ENCODE measurements around the gene NECTIN2.

NECTIN2 gene

DNA sequence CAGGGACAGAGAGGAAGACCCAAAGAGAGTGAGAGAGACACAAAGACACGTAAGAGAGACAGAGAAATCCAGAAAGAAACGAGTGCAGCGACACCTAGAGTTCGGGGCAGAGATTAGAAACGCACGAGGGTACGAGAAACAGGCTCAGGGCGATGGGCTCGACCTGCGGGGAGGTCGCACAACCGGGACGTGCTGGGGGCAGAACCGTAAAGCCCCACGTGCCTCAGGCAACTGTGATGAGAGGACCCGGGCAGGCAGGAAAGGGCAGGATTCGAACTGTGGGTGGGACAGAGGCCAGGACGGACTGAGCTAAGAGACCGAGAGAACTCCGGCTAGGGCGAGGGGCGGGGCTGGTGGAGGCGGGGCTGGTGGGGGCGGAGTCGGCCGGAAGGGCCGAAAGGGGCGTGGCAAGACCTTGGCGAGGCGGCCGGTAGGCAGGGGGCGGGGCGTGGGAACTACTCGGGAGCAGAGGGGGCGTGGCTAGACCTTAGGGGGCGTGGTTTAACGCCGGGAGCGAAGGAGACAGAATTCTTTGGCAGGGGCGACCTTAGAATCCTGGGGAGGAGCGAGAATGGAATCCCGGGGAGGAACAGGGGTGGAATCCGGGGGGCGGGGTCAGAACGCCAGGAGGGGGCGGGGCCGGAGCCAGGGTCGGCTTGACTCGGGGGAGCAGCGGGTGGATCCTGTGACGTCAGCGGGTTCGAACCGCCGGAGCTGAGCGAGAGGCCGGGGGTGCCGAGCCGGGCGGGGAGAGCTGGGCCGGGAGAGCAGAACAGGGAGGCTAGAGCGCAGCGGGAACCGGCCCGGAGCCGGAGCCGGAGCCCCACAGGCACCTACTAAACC, at the start of gene NECTIN2:
Gene NECTIN2, plus strand, starts transcription at position 686 of the 843 bp plus-strand sequence. CDS start 229 bp downstream, outside the sequence.
- peak; percentile 98 for DNase-seq (ENCODE audit: low read depth)

- no peak for DNase-seq (ENCODE audit: low read depth)
These were observed 49.4 kb upstream of the NECTIN2 start for GRCh38 chr19:44796701-44797115.

- DNase-seq (ENCODE audit: low read depth): no peak
These were observed 46.3 kb upstream of the NECTIN2 start for GRCh38 chr19:44799627-44800346.

- DNase-seq (ENCODE audit: low read depth): peak; percentile 80
These were observed 45.6 kb upstream of the NECTIN2 start for GRCh38 chr19:44800461-44800860.

- no peak for DNase-seq (ENCODE audit: low read depth)
These were observed 42.4 kb upstream of the NECTIN2 start for GRCh38 chr19:44803442-44804428.

DNA sequence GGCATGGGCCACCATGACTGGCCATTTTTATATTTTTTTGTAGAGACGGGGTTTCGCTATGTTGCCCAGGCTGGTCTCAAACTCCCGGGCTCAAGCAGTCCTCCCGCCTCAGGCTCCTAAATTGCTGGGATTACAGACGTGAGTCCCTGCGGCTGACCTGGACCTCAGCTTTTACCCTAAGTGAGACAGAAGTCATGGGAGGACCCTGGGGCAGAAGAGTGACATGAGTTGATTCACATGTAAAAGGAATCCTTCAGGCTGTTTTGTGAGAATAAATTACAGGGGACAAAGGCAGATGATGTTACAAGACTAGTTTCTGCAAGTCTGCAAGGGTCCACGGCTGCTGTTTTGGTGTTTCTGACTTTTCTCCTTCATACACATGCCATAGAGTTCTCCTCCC, 39.8 kb upstream of the NECTIN2 start:
- DNase-seq (ENCODE audit: low read depth): no peak

GRCh38 chr19:44807162-44807561, 38.9 kb upstream of the NECTIN2 start:
- DNase-seq (ENCODE audit: low read depth): no peak

GRCh38 chr19:44807652-44808462, 38.2 kb upstream of the NECTIN2 start:
- peak; percentile 58 for DNase-seq (ENCODE audit: low read depth)

DNA sequence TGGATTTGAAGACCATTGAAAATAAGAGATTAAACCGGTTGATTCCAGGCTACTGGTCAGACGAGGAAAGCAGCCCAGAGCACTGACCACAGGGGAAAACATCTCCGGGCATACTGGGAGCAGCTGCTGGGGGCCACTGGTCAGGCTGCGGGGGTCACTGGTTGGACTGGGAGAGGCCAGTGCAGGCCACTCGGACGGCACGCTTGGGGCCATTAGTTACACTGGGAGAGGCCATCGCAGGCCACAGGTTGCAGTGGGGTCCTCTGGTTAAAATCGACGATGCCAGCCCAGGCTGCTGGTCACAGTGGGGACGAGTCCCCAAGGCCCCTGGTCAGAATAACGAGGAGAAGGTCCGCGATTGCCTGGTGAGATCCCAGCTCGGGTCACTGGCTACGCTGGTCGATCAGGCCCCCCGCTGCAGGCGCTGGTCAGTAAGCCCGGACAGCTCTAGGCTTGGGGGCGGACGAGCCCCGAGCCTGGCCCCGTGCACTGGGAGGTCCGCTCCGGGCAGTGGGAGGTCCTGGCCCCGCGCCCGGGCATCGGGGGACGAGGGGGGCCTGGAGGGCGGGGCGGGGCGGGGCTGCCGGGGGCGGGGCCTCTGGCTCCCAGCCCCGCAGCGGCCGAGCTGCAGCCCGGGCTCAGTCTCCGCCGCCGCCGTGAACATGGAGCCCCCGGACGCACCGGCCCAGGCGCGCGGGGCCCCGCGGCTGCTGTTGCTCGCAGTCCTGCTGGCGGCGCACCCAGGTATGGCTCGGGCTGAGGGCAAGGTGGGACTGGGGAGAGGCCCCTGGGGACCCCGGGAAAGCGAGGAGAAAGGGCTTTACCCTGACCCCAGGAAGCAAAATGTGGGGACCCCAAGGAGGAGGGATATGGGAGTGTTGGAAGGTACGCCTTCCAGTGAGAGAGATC, 37.4 kb upstream of the NECTIN2 start, which contains the start of gene BCAM:
Gene BCAM, plus strand, starts transcription at position 641 of the 909 bp plus-strand sequence. Its CDS starts 22 bp downstream, at position 663.
- peak; percentile 71 for DNase-seq (ENCODE audit: low read depth)

- no peak for DNase-seq (ENCODE audit: low read depth)
These were observed 36.4 kb upstream of the NECTIN2 start for GRCh38 chr19:44809577-44810233.

DNA sequence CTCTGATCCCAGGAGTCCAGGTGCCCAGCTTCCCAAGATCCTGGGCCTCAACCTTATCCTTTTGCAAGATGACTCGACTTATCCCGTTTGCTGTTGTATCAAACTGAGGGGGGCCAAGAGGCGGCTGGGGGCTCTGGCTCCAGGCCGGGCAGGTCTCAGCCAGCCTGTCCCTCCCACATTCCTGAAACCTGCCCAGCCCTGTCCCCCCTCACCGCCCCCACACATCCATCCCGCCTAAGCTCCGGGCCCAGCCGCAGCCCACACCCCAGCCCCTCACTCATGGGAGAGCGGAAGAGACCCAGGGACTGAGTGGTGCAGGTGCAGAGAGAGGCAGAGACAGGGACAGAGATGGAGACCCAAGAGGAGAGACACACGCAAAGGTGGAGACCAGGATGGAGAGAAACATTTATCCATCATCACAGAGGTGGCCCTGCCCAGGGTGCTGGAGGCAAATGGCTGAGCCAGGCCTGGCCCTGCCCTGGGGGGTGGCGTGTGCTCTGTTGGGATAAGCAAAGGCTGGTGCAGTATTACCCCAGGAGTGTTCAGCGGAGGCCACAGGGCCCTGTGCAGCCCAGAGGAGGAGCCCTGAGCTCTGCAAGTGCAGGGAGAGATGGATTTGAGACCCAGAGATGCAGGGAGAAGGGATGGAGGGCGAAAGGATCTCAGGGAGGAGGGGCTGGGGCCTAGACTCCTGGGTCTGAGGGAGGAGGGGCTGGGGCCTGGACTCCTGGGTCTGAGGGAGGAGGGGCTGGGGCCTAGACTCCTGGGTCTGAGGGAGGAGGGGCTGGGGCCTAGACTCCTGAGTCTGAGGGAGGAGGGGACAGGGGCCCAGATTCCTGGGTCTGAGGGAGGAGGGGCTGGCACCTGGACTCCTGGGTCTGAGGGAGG, 35.6 kb upstream of the NECTIN2 start:
- DNase-seq (ENCODE audit: low read depth): no peak

- DNase-seq (ENCODE audit: low read depth): no peak
These were observed 35.0 kb upstream of the NECTIN2 start for GRCh38 chr19:44811122-44811419.

DNA sequence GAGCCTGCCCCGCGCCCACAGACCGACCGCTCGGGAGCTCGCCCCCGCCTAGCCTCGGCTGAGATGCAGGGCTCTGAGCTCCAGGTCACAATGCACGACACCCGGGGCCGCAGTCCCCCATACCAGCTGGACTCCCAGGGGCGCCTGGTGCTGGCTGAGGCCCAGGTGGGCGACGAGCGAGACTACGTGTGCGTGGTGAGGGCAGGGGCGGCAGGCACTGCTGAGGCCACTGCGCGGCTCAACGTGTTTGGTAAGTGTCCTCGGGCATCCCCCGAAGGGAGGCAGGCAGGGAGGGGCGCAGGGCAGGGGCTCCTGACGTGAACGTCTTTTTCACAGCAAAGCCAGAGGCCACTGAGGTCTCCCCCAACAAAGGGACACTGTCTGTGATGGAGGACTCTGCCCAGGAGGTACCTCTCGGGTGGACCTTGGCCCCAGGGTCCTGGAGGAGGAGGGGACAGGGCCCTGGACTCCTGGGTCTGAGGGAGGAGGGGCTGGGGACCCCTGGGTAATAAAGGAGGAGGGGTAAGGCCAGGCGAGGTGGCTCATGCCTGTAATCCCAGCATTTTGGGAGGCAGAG, 33.9 kb upstream of the NECTIN2 start:
- no peak for DNase-seq (ENCODE audit: low read depth)

- DNase-seq (ENCODE audit: low read depth): no peak
These were observed 32.8 kb upstream of the NECTIN2 start for GRCh38 chr19:44813070-44813840.

- DNase-seq (ENCODE audit: low read depth): no peak
These were observed 32.1 kb upstream of the NECTIN2 start for GRCh38 chr19:44813841-44814470.

- DNase-seq (ENCODE audit: low read depth): no peak
These were observed 31.6 kb upstream of the NECTIN2 start for GRCh38 chr19:44814517-44814916.

- DNase-seq (ENCODE audit: low read depth): no peak
These were observed 29.8 kb upstream of the NECTIN2 start for GRCh38 chr19:44816301-44816700.
